ENCODE measurements around the gene SLC16A6. TPM values are rescaled to one million over a fixed set of nuclear protein-coding genes. Genes with fewer than 3 reads are reported as not detected.

SLC16A6 gene
- total RNA-seq, 2 experiments from 2014 or later, result 5.6 to 6.8 TPM

Other genes with a start within 250 kb of the SLC16A6 start
- gene AMZ2, start 43.1 kb downstream of the SLC16A6 start, total RNA-seq, result 10 to 100 TPM; 72.5 to 82.3 TPM
- 10 to 100 TPM; 11.7 to 13.8 TPM for gene ARSG, start 368 bp upstream of the SLC16A6 start, total RNA-seq
- gene WIPI1, start 166.4 kb upstream of the SLC16A6 start, total RNA-seq, result 10 to 100 TPM; 28.2 to 34.4 TPM
- gene PRKAR1A, start 221.3 kb upstream of the SLC16A6 start, total RNA-seq, result 100 to 1,000 TPM; 200 to 203 TPM

Data from activated CD4-positive, alpha-beta T cell treated with anti-CD3 and anti-CD28 coated beads, Interleukin-2, amount 10 ng/mL, durations not matched to agents 7 days and 5 days (primary cell).